BJ (cell line): ENCODE results near the gene HS6ST3. TPM values are rescaled to one million over a fixed set of nuclear protein-coding genes. Genes with fewer than 3 reads are reported as not detected.

Experiments
- CTCF ChIA-PET: fragments of 350-600 bp; formaldehyde crosslinking; extraction: SDS; loops from one replicate; lab custom pipeline; 2021; ENCODE audit warnings: antibody characterized with exemption, inconsistent platforms; lab: Yijun Ruan, JAX
- POLR2A ChIA-PET: fragments of 300-600 bp; sonication (Branson Sonifier 250); formaldehyde crosslinking; extraction: SDS; loops from one replicate; lab custom pipeline; 2021; ENCODE audit warnings: antibody characterized with exemption; lab: Charles Lee
- DNase-seq: peaks from one replicate; pipeline ENCODE4 v3.0.0-alpha.2; 2011; ENCODE audit warnings: low read depth
- H3K27me3 ChIP-seq: 2 replicates; pipeline ENCODE4 v1.6.0; 2011; ENCODE audit warnings: low read length; ENCODE audit not compliant: control insufficient read depth, insufficient read depth
- H3K36me3 ChIP-seq: 2 replicates; pipeline ENCODE4 v1.5.1; 2011; ENCODE audit warnings: low read length; ENCODE audit not compliant: control insufficient read depth, insufficient read depth
- H3K4me3 ChIP-seq: 2 replicates; pipeline ENCODE4 v1.5.1; 2011; ENCODE audit warnings: low read depth, mild to moderate bottlenecking, control low read depth, low read length
- polyA plus RNA-seq: library from polyadenylated mRNA; depleted of rRNA; stranded (reverse); fragments of >200 nt; gene quantifications from 2 replicates; pipeline ENCODE4 v1.2.3, GENCODE V29; 2011
- TF ChIP-seq, protein P1 (sequence below): IDR thresholded peaks from 2 replicates; pipeline ENCODE4 v1.5.1; 2011; ENCODE audit warnings: low read depth, mild to moderate bottlenecking, control low read depth, inconsistent platforms, low read length, moderate library complexity; ENCODE audit not compliant: insufficient read depth

HS6ST3 gene
- polyA plus RNA-seq, 1 experiment, result not detected

DNA sequence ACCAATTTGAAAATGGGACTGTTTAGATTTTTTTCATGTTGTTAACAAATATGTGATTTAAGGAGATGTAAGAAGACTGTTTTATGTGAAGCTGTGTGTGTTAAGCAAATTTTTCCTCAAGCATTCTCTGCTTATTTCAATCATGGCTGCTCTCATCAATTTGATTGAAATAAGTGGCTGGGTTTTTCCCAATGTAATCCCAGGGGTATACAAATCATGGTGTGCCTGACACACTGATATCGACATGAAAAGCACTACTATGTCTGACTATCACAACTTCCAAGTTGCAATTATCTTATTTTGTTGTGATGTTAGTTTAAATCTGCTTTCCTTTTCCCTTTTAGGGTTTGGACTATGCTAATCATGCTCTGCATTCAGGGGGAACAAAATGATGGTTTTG, 283.7 kb downstream of the HS6ST3 start:
- no peak overlapping the region for H3K4me3 ChIP-seq
- no peaks in the 10 kb centered on the region for H3K27me3 ChIP-seq
- ChIA-PET POLR2A (no interaction called here), CTCF (interaction anchor here (1.2 kb wide), 1 partner anchor 144 kb away, joined by 3 read pairs; no protein-coding TSS in a partner anchor)
- no peaks in the 10 kb centered on the region for H3K36me3 ChIP-seq
- no peak for DNase-seq
- TF ChIP-seq, protein P1, sequence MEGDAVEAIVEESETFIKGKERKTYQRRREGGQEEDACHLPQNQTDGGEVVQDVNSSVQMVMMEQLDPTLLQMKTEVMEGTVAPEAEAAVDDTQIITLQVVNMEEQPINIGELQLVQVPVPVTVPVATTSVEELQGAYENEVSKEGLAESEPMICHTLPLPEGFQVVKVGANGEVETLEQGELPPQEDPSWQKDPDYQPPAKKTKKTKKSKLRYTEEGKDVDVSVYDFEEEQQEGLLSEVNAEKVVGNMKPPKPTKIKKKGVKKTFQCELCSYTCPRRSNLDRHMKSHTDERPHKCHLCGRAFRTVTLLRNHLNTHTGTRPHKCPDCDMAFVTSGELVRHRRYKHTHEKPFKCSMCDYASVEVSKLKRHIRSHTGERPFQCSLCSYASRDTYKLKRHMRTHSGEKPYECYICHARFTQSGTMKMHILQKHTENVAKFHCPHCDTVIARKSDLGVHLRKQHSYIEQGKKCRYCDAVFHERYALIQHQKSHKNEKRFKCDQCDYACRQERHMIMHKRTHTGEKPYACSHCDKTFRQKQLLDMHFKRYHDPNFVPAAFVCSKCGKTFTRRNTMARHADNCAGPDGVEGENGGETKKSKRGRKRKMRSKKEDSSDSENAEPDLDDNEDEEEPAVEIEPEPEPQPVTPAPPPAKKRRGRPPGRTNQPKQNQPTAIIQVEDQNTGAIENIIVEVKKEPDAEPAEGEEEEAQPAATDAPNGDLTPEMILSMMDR, result no peak

DNA sequence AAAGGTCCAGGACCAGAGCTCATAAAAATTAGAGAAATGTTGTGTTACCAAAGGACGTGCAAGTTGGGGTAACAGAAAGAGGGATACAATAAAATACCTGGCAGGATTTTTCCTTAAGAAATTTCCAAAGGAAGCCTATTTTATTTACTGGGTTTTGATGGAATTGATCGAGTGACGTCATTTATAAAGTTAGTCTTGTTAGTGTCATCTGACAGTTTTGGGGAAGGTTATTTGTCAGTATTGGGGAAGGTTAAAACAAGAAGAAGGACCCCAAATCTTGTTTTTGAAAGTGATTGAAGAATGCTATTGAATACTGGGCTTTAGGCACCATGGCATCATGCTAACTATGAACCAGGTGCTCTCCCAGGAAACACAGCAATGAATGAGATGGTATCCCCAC, 287.9 kb downstream of the HS6ST3 start:
- DNase-seq, result no peak
- H3K27me3 ChIP-seq, result no peaks in the 10 kb centered on the region
- no peaks in the 10 kb centered on the region for H3K36me3 ChIP-seq
- TF ChIP-seq, protein P1, result no peak
- no peak overlapping the region for H3K4me3 ChIP-seq
- POLR2A ChIA-PET, result no interaction called here
- CTCF ChIA-PET, result no interaction called here

DNA sequence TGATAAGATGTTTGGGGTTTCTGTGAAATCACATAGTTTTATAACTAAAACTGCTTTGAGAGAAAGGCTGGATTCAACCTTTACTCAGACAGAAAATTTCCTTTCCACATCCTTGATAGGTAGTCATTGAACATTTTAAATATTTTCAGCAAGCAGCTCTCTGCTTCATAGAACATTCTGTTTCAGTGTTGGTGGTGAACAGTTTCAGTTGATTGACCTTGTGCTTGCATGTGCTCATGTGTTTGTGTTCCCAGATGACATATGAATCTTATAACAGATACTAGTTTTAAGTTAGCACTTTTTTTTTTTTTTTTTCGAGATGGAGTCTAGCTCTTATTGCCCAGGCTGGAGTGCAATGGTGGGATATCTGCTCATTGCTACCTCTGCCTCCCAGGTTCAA, 290.1 kb downstream of the HS6ST3 start:
- ChIA-PET POLR2A (no interaction called here), CTCF (no interaction called here)
- H3K27me3 ChIP-seq, result no peaks in the 10 kb centered on the region

DNA sequence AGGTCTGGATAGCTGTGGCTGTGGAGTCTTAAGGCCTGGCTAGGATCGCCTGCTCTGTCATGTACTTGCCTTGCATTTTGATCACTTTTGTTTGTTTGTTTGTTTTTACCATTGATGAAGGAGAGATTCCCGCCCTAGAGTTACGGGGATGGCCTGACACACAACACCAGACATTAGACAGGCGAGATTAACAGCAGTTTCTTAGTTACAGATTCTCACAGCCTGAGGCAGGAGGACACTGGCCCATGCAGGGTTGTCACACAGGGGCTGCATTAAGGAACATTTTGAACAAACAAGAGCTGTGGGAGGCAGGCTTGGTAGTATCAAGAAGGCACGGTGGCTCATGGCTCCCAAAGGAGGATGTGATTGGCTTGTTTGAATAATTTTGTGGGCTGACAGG, 291.8 kb downstream of the HS6ST3 start:
- no peak overlapping the region for H3K4me3 ChIP-seq
- TF ChIP-seq, protein P1, result no peak
- CTCF ChIA-PET, result no interaction called here
- H3K36me3 ChIP-seq, result no peaks in the 10 kb centered on the region
- no peaks in the 10 kb centered on the region for H3K27me3 ChIP-seq
- DNase-seq, result no peak
- POLR2A ChIA-PET, result no interaction called here

More for the DNA sequence above, 290.1 kb downstream of the HS6ST3 start:
- TF ChIP-seq, protein P1, result no peak
- no peak overlapping the region for H3K4me3 ChIP-seq
- no peaks in the 10 kb centered on the region for H3K36me3 ChIP-seq
- no peak for DNase-seq

DNA sequence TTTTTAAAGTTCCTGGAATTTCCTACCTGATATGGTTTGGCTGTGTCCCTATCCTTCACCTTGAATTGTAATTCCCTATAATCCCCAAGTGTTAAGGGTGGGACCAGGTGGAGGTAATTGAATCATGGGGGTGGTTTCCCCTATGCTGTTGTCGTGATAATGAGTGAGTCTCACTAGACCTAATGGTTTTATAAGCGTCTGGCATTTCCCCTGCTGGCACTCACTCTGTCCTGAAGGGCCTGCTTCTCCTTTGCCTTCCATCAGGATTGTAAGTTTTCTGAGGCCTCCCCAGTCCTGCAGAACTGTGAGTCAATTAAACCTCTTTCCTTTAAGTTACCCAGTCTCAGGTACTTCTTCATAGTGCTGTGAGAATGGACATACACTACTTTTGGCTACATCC, 298.7 kb downstream of the HS6ST3 start:
- TF ChIP-seq, protein P1, result no peak
- no peak for DNase-seq
- POLR2A ChIA-PET, result no interaction called here
- Histone ChIP-seq H3K4me3 (no peak overlapping the region), H3K36me3 (no peaks in the 10 kb centered on the region), H3K27me3 (no peaks in the 10 kb centered on the region)
- CTCF ChIA-PET, result no interaction called here
